Esophagus squamous epithelium (tissue), 5 donors: Measurements from ENCODE around the gene RNF157. TPM values are rescaled to one million over a fixed set of nuclear protein-coding genes. Genes with fewer than 3 reads are reported as not detected.
"Not testable (repeated sequence)": the region's sequence is repeated elsewhere in the genome, so short reads cannot be mapped to it uniquely, and the experiment has no call there.

ENCODE experiments used
- DNase-seq: peaks from one replicate; lab custom pipeline; 2025; lab: John Stamatoyannopoulos, UW
- H3K27ac ChIP-seq, 4 donors: fragments of 200-600 bp; sonication (generic); one replicate each; pipeline ENCODE4 v1.5.1; 2016 to 2019; ENCODE audit warnings: mild to moderate bottlenecking in 1 of 4
- H3K27me3 ChIP-seq, 4 donors: fragments of 200-600 bp; sonication (generic); 1 replicate in 3 of 4; 2 replicates in 1 of 4; pipeline versions ENCODE4 v1.5.1 to v1.6.0; 2017 to 2021; ENCODE audit warnings: antibody characterized with exemption in 1 of 4
- H3K36me3 ChIP-seq, 3 donors: fragments of 200-600 bp; sonication (generic); one replicate each; pipeline ENCODE4 v1.5.1; 2016 to 2019
- H3K4me1 ChIP-seq, 3 donors: fragments of 200-600 bp; sonication (generic); one replicate each; pipeline ENCODE4 v1.5.1; 2017 to 2019
- H3K4me3 ChIP-seq, 4 donors: fragments of 200-600 bp; sonication (generic); 1 replicate in 3 of 4; 2 replicates in 1 of 4; pipeline ENCODE4 v1.5.1; 2016 to 2019; ENCODE audit warnings: mild to moderate bottlenecking in 2 of 4, moderate library complexity in 1 of 4
- H3K9me3 ChIP-seq, 3 donors: fragments of 200-600 bp; sonication (generic); one replicate each; pipeline ENCODE4 v1.5.1; 2016 to 2019
- CTCF ChIP-seq, 6 experiments: fragments of 450-650 bp in 4 of 6; fragments of 200-600 bp in 2 of 6; sonication (generic) in 2 of 6; IDR thresholded peaks; one replicate each; pipeline ENCODE4 v1.5.1; 2016 to 2019; ENCODE audit warnings: antibody characterized with exemption in 6 of 6, mild to moderate bottlenecking in 4 of 6, moderate library complexity in 4 of 6
- POLR2A ChIP-seq, 4 donors: fragments of 450-650 bp; IDR thresholded peaks; one replicate each; pipeline ENCODE4 v1.6.1; 2017; ENCODE audit warnings: antibody characterized with exemption in 4 of 4, mild to moderate bottlenecking in 4 of 4, moderate library complexity in 3 of 4
- WGBS, 2 donors: methylation state at CpG; one replicate each; pipeline ENCODE4 v1.1.5; 2018; 5-methylcytosine and 5-hydroxymethylcytosine counted together
- intact Hi-C: fragments of 100-400 bp; cut with DNase I; formaldehyde crosslinking; loops from one replicate; pipeline ENCODE4 v1.15.0; 2022
- total RNA-seq, 4 donors: library from RNA; depleted of rRNA; stranded (reverse); fragments of >200 nt; gene quantifications; one replicate each; pipeline ENCODE4 v1.1.0, GENCODE V29; 2016
- donor health status: DM: yes; HTN: yes; CAD: no.

The RNF157 gene
- total RNA-seq, 4 donors from 2014 or later, result 0.11 to 3.4 (median 0.26) TPM

GRCh38 chr17:76234354-76234679 is 6.0 kb downstream of the RNF157 start:
- TF ChIP-seq POLR2A (IDR thresholded peaks at IDR 0.05), result no peak
- no peak for TF ChIP-seq CTCF (IDR thresholded peaks at IDR 0.05)
- Histone ChIP-seq H3K36me3 (no peaks in the 10 kb centered on the region), H3K4me3 (no peak overlapping the region), H3K27ac (no peak overlapping the region), H3K27me3 (peaks cover 0 to 22% (median 0%) of the 10 kb centered on the region in 4 donors), H3K9me3 (no peaks in the 10 kb centered on the region), H3K4me1 (peaks cover 0 to 3% (median 2%) of the 10 kb centered on the region in 3 donors)
- no peak for DNase-seq
- WGBS, 2 donors, result 64 to 70% methylated on average over 5 of the region's 5 CpGs
- intact Hi-C loops, result no loop called here

GRCh38 chr17:76233588-76234353 is 6.5 kb downstream of the RNF157 start:
- Histone ChIP-seq H3K27me3 (peaks cover 0 to 19% (median 0%) of the 10 kb centered on the region in 4 donors), H3K36me3 (no peaks in the 10 kb centered on the region), H3K4me3 (no peak overlapping the region), H3K27ac (no peak overlapping the region), H3K4me1 (no peaks in the 10 kb centered on the region), H3K9me3 (no peaks in the 10 kb centered on the region)
- no peak for DNase-seq
- 82 to 87% methylated on average over 6 of the region's 6 CpGs for WGBS, 2 donors
- TF ChIP-seq CTCF (IDR thresholded peaks at IDR 0.05) (no peak), POLR2A (IDR thresholded peaks at IDR 0.05) (no peak)
- intact Hi-C loops, result no loop called here

- no peaks in the 10 kb centered on the region for H3K36me3 ChIP-seq
- peaks cover 0 to 17% (median 0%) of the 10 kb centered on the region in 4 donors for H3K27me3 ChIP-seq
- H3K27ac ChIP-seq, result no peak overlapping the region
- H3K9me3 ChIP-seq, result no peaks in the 10 kb centered on the region
- no peaks in the 10 kb centered on the region for H3K4me1 ChIP-seq
- TF ChIP-seq CTCF (IDR thresholded peaks at IDR 0.05) (no peak), POLR2A (IDR thresholded peaks at IDR 0.05) (no peak)
- WGBS, 2 donors, result 65 to 69% methylated on average over 2 of the region's 2 CpGs
- intact Hi-C loops, result no loop called here
- no peak for DNase-seq
- H3K4me3 ChIP-seq, result no peak overlapping the region
Observed at GRCh38 chr17:76232342-76232741, 8.0 kb downstream of the RNF157 start.

GRCh38 chr17:76226749-76227148 is 13.5 kb downstream of the RNF157 start:
- H3K4me3 ChIP-seq, DNase-seq, H3K36me3 ChIP-seq, H3K4me1 ChIP-seq, H3K9me3 ChIP-seq, intact Hi-C loops, H3K27ac ChIP-seq: not testable (repeated sequence)
- H3K27me3 ChIP-seq, result peaks cover 0 to 17% (median 0%) of the 10 kb centered on the region in 4 donors
- WGBS, 2 donors, result 85 to 96% methylated on average over 15 to 16 of the region's 19 CpGs

GRCh38 chr17:76225373-76226086 is 14.8 kb downstream of the RNF157 start:
- peaks cover 0 to 16% (median 0%) of the 10 kb centered on the region in 4 donors for H3K27me3 ChIP-seq
- DNase-seq, H3K4me1 ChIP-seq, H3K36me3 ChIP-seq, H3K27ac ChIP-seq, H3K4me3 ChIP-seq, H3K9me3 ChIP-seq, intact Hi-C loops: not testable (repeated sequence)
- WGBS, 2 donors, result 69 to 72% methylated on average over 6 to 7 of the region's 7 CpGs

- Histone ChIP-seq H3K36me3 (no peaks in the 10 kb centered on the region), H3K27me3 (peaks cover 0 to 3% (median 0%) of the 10 kb centered on the region in 4 donors), H3K4me1 (no peaks in the 10 kb centered on the region), H3K9me3 (no peaks in the 10 kb centered on the region), H3K4me3 (no peak overlapping the region), H3K27ac (no peak overlapping the region)
- DNase-seq, result no peak
- 88 to 100% methylated on average over 1 of the region's 1 CpG for WGBS, 2 donors
- TF ChIP-seq CTCF (IDR thresholded peaks at IDR 0.05) (no peak), POLR2A (IDR thresholded peaks at IDR 0.05) (no peak)
- intact Hi-C loops, result no loop called here
Observed at GRCh38 chr17:76223802-76224201, 16.5 kb downstream of the RNF157 start.
